Measurements from ENCODE around the gene SPECC1. TPM values are rescaled to one million over a fixed set of nuclear protein-coding genes. Genes with fewer than 3 reads are reported as not detected.

SPECC1 gene
- total RNA-seq, 1 experiment from 2014 or later, result 128 TPM

- no peaks in the 10 kb centered on the region for H3K9me3 ChIP-seq (ENCODE audit: insufficient read depth, low read depth)
- no peaks in the 10 kb centered on the region for H3K36me3 ChIP-seq (ENCODE audit: low read depth)
- ChIA-PET POLR2A (ENCODE audit: unreplicated experiment) (no interaction called here), CTCF (no interaction called here)
- no peak overlapping the region for H3K4me3 ChIP-seq
- H3K4me2 ChIP-seq, result no peak overlapping the region
- no peak for TF ChIP-seq EZH2 (IDR thresholded peaks at IDR 0.05; ENCODE audit: low read depth)
- H3F3A ChIP-seq (ENCODE audit: insufficient read depth, low read depth), result no peaks in the 10 kb centered on the region
- no peaks in the 10 kb centered on the region for H4K20me1 ChIP-seq (ENCODE audit: insufficient read depth)
- H3K4me1 ChIP-seq (replicated peaks; ENCODE audit: insufficient read depth), result no peaks in the 10 kb centered on the region
- no peaks in the 10 kb centered on the region for H3K79me2 ChIP-seq (ENCODE audit: low read depth)
- H3K27me3 ChIP-seq (ENCODE audit: insufficient read depth, low read depth), result no peaks in the 10 kb centered on the region
- no peak overlapping the region for H2AFZ ChIP-seq
- no peak for DNase-seq
- no peaks in the 10 kb centered on the region for H3K9me2 ChIP-seq (ENCODE audit: insufficient read depth)
- H3K27ac ChIP-seq, result no peak overlapping the region
- intact Hi-C loops (cut with micrococcal nuclease; ENCODE audit: unreplicated experiment), result no loop called here
- BruUV-seq (replicated peaks), result no TSS peak
Measured at GRCh38 chr17:20092973-20093626, 83.9 kb downstream of the SPECC1 start.

GRCh38 chr17:20094777-20095176 is 85.6 kb downstream of the SPECC1 start:
- H3K9me2 ChIP-seq (ENCODE audit: insufficient read depth), result no peaks in the 10 kb centered on the region
- no peaks in the 10 kb centered on the region for H3K79me2 ChIP-seq (ENCODE audit: low read depth)
- TF ChIP-seq EZH2 (IDR thresholded peaks at IDR 0.05; ENCODE audit: low read depth) (no peak), CTCF (conservative IDR thresholded peaks at IDR 0.05) (no peak)
- H3K4me1 ChIP-seq (replicated peaks; ENCODE audit: insufficient read depth), result no peaks in the 10 kb centered on the region
- no peaks in the 10 kb centered on the region for H3K27me3 ChIP-seq (ENCODE audit: insufficient read depth, low read depth)
- H3K36me3 ChIP-seq (ENCODE audit: low read depth), result no peaks in the 10 kb centered on the region
- no peak overlapping the region for H3K4me2 ChIP-seq
- no peak overlapping the region for H2AFZ ChIP-seq
- intact Hi-C loops (cut with micrococcal nuclease; ENCODE audit: unreplicated experiment), result loop anchor here (2.0 kb wide), 1 partner anchor 86 kb away; the partner anchor contains the start of gene SPECC1
- no TSS peak for BruUV-seq (replicated peaks)
- H4K20me1 ChIP-seq (ENCODE audit: insufficient read depth), result no peaks in the 10 kb centered on the region
- no peaks in the 10 kb centered on the region for H3K9me3 ChIP-seq (ENCODE audit: insufficient read depth, low read depth)
- H3F3A ChIP-seq (ENCODE audit: insufficient read depth, low read depth), result no peaks in the 10 kb centered on the region
- ChIA-PET CTCF (no interaction called here), POLR2A (ENCODE audit: unreplicated experiment) (interaction anchor here (0.6 kb wide), 1 partner anchor 49 kb away, joined by 4 read pairs; no protein-coding TSS in a partner anchor)
- DNase-seq, result no peak
- no peak overlapping the region for H3K27ac ChIP-seq
- no peak overlapping the region for H3K4me3 ChIP-seq

- H3K4me2 ChIP-seq, result no peak overlapping the region
- H4K20me1 ChIP-seq (ENCODE audit: insufficient read depth), result no peaks in the 10 kb centered on the region
- DNase-seq, result peak in 1 of 2 experiments; percentile 19
- no peak overlapping the region for H3K27ac ChIP-seq
- no peak overlapping the region for H2AFZ ChIP-seq
- POLR2A ChIA-PET (ENCODE audit: unreplicated experiment), result no interaction called here
- CTCF ChIA-PET, result no interaction called here
- no peaks in the 10 kb centered on the region for H3F3A ChIP-seq (ENCODE audit: insufficient read depth, low read depth)
- TF ChIP-seq CTCF (conservative IDR thresholded peaks at IDR 0.05) (no peak), EZH2 (IDR thresholded peaks at IDR 0.05; ENCODE audit: low read depth) (no peak)
- H3K9me2 ChIP-seq (ENCODE audit: insufficient read depth), result no peaks in the 10 kb centered on the region
- H3K4me1 ChIP-seq (replicated peaks; ENCODE audit: insufficient read depth), result no peaks in the 10 kb centered on the region
- H3K79me2 ChIP-seq (ENCODE audit: low read depth), result no peaks in the 10 kb centered on the region
- H3K36me3 ChIP-seq (ENCODE audit: low read depth), result no peaks in the 10 kb centered on the region
- no peaks in the 10 kb centered on the region for H3K9me3 ChIP-seq (ENCODE audit: insufficient read depth, low read depth)
- H3K27me3 ChIP-seq (ENCODE audit: insufficient read depth, low read depth), result no peaks in the 10 kb centered on the region
- BruUV-seq (replicated peaks), result no TSS peak
- no peak overlapping the region for H3K4me3 ChIP-seq
- intact Hi-C loops (cut with micrococcal nuclease; ENCODE audit: unreplicated experiment), result loop anchor here (2.0 kb wide), 1 partner anchor 87 kb away; the partner anchor contains the start of gene SPECC1
Measured at GRCh38 chr17:20095336-20096080, 86.3 kb downstream of the SPECC1 start.

All from PC-9 (cell line).